GM23338 (cell line): ENCODE data around the gene TENM4. TPM values are rescaled to one million over a fixed set of nuclear protein-coding genes. Genes with fewer than 3 reads are reported as not detected.

Experiments
- ATAC-seq: fragments of 200-7000 bp; cut with Tn5 transposase; 3 replicates; pipeline ENCODE4 v1.9.1; 2020
- DNase-seq: peaks from one replicate; pipeline ENCODE4 v3.0.0-alpha.2; 2015; ENCODE audit warnings: low spot score
- H2AFZ ChIP-seq: fragments of 200-600 bp; sonication (generic); 2 replicates; pipeline ENCODE4 v1.8.0; 2016; ENCODE audit warnings: antibody characterized with exemption, mild to moderate bottlenecking, moderate library complexity
- H3F3A ChIP-seq: fragments of 200-600 bp; sonication (generic); replicated peaks from 2 replicates; pipeline ENCODE4 v1.8.0; 2017; ENCODE audit warnings: antibody characterized with exemption, mixed run types, low read depth
- H3K27ac ChIP-seq: fragments of 200-600 bp; sonication (generic); 2 replicates; pipeline ENCODE4 v1.6.1; 2016; ENCODE audit warnings: low read depth
- H3K27me3 ChIP-seq: fragments of 200-600 bp; sonication (generic); 2 replicates; pipeline ENCODE4 v1.8.0; 2016; ENCODE audit warnings: mild to moderate bottlenecking, mixed run types, moderate library complexity; ENCODE audit not compliant: insufficient read depth
- H3K36me3 ChIP-seq: fragments of 200-600 bp; sonication (generic); 2 replicates; pipeline ENCODE4 v1.8.0; 2016; ENCODE audit warnings: mild to moderate bottlenecking; ENCODE audit not compliant: insufficient read depth
- H3K4me1 ChIP-seq: fragments of 200-600 bp; sonication (generic); 2 replicates; pipeline ENCODE4 v1.8.0; 2016; ENCODE audit warnings: mild to moderate bottlenecking, moderate library complexity; ENCODE audit not compliant: insufficient read depth
- H3K4me2 ChIP-seq: fragments of 200-600 bp; sonication (generic); 2 replicates; pipeline ENCODE4 v1.7.1; 2017; ENCODE audit warnings: mixed run types
- H3K4me3 ChIP-seq: fragments of 200-600 bp; sonication (generic); 2 replicates; pipeline ENCODE4 v1.6.1; 2016; ENCODE audit warnings: mixed run types
- H3K79me2 ChIP-seq: fragments of 200-600 bp; sonication (generic); replicated peaks from 2 replicates; pipeline ENCODE4 v1.8.0; 2017; ENCODE audit warnings: mild to moderate bottlenecking; ENCODE audit not compliant: insufficient read depth
- H3K9me2 ChIP-seq: fragments of 200-600 bp; sonication (generic); 2 replicates; pipeline ENCODE4 v1.8.0; 2017; ENCODE audit not compliant: insufficient read depth
- H4K20me1 ChIP-seq: fragments of 200-600 bp; sonication (generic); replicated peaks from 2 replicates; pipeline ENCODE4 v1.8.0; 2017; ENCODE audit warnings: mild to moderate bottlenecking; ENCODE audit not compliant: insufficient read depth
- H3K27ac Mint-ChIP-seq: 2 replicates; pipeline ENCODE4 v1.8.0; 2020; ENCODE audit warnings: inconsistent platforms, mild to moderate bottlenecking, moderate library complexity, mixed read lengths
- H3K27me3 Mint-ChIP-seq: 3 replicates; pipeline ENCODE4 v1.8.0; 2022; ENCODE audit warnings: low read depth, mild to moderate bottlenecking, moderate library complexity, mixed read lengths, inconsistent platforms; ENCODE audit not compliant: insufficient read depth, poor library complexity
- H3K36me3 Mint-ChIP-seq: 3 replicates; pipeline ENCODE4 v1.8.0; 2021; ENCODE audit warnings: low read depth, mild to moderate bottlenecking, inconsistent platforms, moderate library complexity, mixed read lengths
- H3K4me1 Mint-ChIP-seq: 3 replicates; pipeline ENCODE4 v1.8.0; 2020; ENCODE audit warnings: mild to moderate bottlenecking, inconsistent platforms, mixed read lengths
- H3K4me3 Mint-ChIP-seq: 3 replicates; pipeline ENCODE4 v1.8.0; 2021; ENCODE audit warnings: moderate library complexity, mild to moderate bottlenecking, inconsistent platforms, mixed read lengths
- H3K9me3 Mint-ChIP-seq: 3 replicates; pipeline ENCODE4 v1.8.0; 2020; ENCODE audit warnings: moderate library complexity, mild to moderate bottlenecking, inconsistent platforms, mixed read lengths
- CREB1 ChIP-seq: fragments of 250-450 bp; sonication (Bioruptor Pico); IDR thresholded peaks from 2 replicates; pipeline ENCODE4 v1.5.0; 2020; ENCODE audit warnings: low read depth, mild to moderate bottlenecking, moderate library complexity
- CTCF ChIP-seq, 2 experiments: fragments of 200-600 bp in 1 of 2; sonication (generic) in 1 of 2; conservative IDR thresholded peaks; 2 replicates each; pipeline versions ENCODE4 v1.5.1 to v1.6.1; 2016 to 2017; ENCODE audit warnings: antibody characterized with exemption in 2 of 2, low read depth in 2 of 2, mild to moderate bottlenecking in 2 of 2, moderate library complexity in 1 of 2
- ETS1 ChIP-seq: IDR thresholded peaks from 2 replicates; pipeline ENCODE4 v1.6.1; 2016; ENCODE audit warnings: antibody characterized with exemption
- EZH2 ChIP-seq: fragments of 200-600 bp; sonication (generic); IDR thresholded peaks from one replicate; pipeline ENCODE4 v1.8.0; 2017; ENCODE audit warnings: antibody characterized with exemption, mild to moderate bottlenecking, low read depth; ENCODE audit not compliant: unreplicated experiment
- EZH2phosphoT487 ChIP-seq: fragments of 200-600 bp; sonication (generic); IDR thresholded peaks from one replicate; pipeline ENCODE4 v1.8.1; 2018; ENCODE audit warnings: antibody characterized with exemption; ENCODE audit not compliant: unreplicated experiment
- JUNB ChIP-seq: IDR thresholded peaks from one replicate; pipeline ENCODE4 v1.6.1; 2016; ENCODE audit warnings: antibody characterized with exemption; ENCODE audit not compliant: unreplicated experiment
- NANOG ChIP-seq: IDR thresholded peaks from 2 replicates; pipeline ENCODE4 v1.6.1; 2016; ENCODE audit warnings: antibody characterized with exemption, borderline replicate concordance
- POLR2AphosphoS5 ChIP-seq: IDR thresholded peaks from 2 replicates; pipeline ENCODE4 v1.6.1; 2016; ENCODE audit warnings: antibody characterized with exemption, low read depth
- STAT1 ChIP-seq: IDR thresholded peaks from one replicate; pipeline ENCODE4 v1.6.1; 2016; ENCODE audit warnings: antibody characterized with exemption; ENCODE audit not compliant: unreplicated experiment
- ZNF114 ChIP-seq: fragments of 250-450 bp; sonication (Bioruptor Pico); IDR thresholded peaks from 2 replicates; pipeline ENCODE4 v1.5.0; 2020; ENCODE audit warnings: mild to moderate bottlenecking, moderate library complexity
- ZNF331 ChIP-seq: fragments of 250-450 bp; sonication (Bioruptor Pico); IDR thresholded peaks from 2 replicates; pipeline ENCODE4 v1.5.0; 2020; ENCODE audit warnings: low read depth, mild to moderate bottlenecking, moderate library complexity
- polyA plus RNA-seq: library from polyadenylated mRNA; unstranded; fragments of >200 nt; fragmentation: Nextera tagmentation; extraction: Ambion mirVana; gene quantifications from 2 replicates; pipeline ENCODE4 v1.2.1, GENCODE V29; 2016
- total RNA-seq: library from RNA; depleted of rRNA; stranded (reverse); fragments of >200 nt; shearing (Covaris generic); gene quantifications from 2 replicates; pipeline ENCODE4 v1.2.3, GENCODE V29; 2014
- TF ChIP-seq, protein P1 (sequence below): fragments of 250-450 bp; sonication (Bioruptor Pico); IDR thresholded peaks from 2 replicates; pipeline ENCODE4 v1.5.0; 2020; ENCODE audit warnings: mild to moderate bottlenecking, moderate library complexity
- TF ChIP-seq, protein P2 (sequence below): IDR thresholded peaks from one replicate; pipeline ENCODE4 v1.6.1; 2018; ENCODE audit warnings: antibody characterized with exemption; ENCODE audit not compliant: unreplicated experiment

TENM4 gene
- total and polyA plus RNA-seq, 2 experiments from 2014 or later = 7.3 TPM

DNA sequence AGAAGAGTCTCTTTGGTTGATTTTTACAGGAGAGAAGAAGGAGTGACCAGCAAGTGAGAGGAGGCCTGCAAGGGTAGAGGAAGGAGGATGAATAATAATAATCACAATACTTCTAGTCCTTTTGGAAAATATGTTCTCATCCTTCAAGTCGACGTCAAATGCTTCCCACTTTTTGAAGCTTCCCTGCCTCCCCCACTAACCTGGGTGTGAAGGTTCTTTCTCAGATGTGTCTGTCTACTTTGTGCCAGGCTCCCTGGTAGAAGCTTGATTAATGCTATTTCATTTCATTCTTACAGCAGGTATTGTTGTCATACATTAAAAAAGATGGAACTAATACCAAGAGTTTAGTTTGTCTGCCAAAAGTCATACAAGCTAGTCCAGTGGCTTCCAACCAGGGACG lies 17.1 kb downstream of the TENM4 start:
- H3K27me3 Mint-ChIP-seq = peaks cover 6% of the 10 kb centered on the region
- no peaks in the 10 kb centered on the region for H3K79me2 ChIP-seq

More for the DNA sequence above, 17.1 kb downstream of the TENM4 start:
- TF ChIP-seq CREB1 (CRISPR knock-in tag) (no peak), CTCF (conservative IDR thresholded peaks at IDR 0.05; ENCODE audit: low read depth in 2 of 2) (no peak), POLR2AphosphoS5 (no peak), ETS1 (no peak), NANOG (no peak), ZNF114 (CRISPR knock-in tag) (no peak), ZNF331 (CRISPR knock-in tag) (no peak), EZH2 (no peak), JUNB (no peak), EZH2phosphoT487 (no peak), STAT1 (no peak)
- TF ChIP-seq, protein P1, sequence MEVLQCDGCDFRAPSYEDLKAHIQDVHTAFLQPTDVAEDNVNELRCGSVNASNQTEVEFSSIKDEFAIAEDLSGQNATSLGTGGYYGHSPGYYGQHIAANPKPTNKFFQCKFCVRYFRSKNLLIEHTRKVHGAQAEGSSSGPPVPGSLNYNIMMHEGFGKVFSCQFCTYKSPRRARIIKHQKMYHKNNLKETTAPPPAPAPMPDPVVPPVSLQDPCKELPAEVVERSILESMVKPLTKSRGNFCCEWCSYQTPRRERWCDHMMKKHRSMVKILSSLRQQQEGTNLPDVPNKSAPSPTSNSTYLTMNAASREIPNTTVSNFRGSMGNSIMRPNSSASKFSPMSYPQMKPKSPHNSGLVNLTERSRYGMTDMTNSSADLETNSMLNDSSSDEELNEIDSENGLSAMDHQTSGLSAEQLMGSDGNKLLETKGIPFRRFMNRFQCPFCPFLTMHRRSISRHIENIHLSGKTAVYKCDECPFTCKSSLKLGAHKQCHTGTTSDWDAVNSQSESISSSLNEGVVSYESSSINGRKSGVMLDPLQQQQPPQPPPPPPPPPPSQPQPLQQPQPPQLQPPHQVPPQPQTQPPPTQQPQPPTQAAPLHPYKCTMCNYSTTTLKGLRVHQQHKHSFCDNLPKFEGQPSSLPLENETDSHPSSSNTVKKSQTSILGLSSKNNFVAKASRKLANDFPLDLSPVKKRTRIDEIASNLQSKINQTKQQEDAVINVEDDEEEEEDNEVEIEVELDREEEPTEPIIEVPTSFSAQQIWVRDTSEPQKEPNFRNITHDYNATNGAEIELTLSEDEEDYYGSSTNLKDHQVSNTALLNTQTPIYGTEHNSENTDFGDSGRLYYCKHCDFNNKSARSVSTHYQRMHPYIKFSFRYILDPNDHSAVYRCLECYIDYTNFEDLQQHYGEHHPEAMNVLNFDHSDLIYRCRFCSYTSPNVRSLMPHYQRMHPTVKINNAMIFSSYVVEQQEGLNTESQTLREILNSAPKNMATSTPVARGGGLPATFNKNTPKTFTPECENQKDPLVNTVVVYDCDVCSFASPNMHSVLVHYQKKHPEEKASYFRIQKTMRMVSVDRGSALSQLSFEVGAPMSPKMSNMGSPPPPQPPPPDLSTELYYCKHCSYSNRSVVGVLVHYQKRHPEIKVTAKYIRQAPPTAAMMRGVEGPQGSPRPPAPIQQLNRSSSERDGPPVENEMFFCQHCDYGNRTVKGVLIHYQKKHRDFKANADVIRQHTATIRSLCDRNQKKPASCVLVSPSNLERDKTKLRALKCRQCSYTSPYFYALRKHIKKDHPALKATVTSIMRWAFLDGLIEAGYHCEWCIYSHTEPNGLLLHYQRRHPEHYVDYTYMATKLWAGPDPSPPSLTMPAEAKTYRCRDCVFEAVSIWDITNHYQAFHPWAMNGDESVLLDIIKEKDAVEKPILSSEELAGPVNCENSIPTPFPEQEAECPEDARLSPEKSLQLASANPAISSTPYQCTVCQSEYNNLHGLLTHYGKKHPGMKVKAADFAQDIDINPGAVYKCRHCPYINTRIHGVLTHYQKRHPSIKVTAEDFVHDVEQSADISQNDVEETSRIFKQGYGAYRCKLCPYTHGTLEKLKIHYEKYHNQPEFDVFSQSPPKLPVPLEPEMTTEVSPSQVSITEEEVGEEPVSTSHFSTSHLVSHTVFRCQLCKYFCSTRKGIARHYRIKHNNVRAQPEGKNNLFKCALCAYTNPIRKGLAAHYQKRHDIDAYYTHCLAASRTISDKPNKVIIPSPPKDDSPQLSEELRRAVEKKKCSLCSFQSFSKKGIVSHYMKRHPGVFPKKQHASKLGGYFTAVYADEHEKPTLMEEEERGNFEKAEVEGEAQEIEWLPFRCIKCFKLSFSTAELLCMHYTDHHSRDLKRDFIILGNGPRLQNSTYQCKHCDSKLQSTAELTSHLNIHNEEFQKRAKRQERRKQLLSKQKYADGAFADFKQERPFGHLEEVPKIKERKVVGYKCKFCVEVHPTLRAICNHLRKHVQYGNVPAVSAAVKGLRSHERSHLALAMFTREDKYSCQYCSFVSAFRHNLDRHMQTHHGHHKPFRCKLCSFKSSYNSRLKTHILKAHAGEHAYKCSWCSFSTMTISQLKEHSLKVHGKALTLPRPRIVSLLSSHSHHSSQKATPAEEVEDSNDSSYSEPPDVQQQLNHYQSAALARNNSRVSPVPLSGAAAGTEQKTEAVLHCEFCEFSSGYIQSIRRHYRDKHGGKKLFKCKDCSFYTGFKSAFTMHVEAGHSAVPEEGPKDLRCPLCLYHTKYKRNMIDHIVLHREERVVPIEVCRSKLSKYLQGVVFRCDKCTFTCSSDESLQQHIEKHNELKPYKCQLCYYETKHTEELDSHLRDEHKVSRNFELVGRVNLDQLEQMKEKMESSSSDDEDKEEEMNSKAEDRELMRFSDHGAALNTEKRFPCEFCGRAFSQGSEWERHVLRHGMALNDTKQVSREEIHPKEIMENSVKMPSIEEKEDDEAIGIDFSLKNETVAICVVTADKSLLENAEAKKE (CRISPR knock-in tag) = no peak
- TF ChIP-seq, protein P2, sequence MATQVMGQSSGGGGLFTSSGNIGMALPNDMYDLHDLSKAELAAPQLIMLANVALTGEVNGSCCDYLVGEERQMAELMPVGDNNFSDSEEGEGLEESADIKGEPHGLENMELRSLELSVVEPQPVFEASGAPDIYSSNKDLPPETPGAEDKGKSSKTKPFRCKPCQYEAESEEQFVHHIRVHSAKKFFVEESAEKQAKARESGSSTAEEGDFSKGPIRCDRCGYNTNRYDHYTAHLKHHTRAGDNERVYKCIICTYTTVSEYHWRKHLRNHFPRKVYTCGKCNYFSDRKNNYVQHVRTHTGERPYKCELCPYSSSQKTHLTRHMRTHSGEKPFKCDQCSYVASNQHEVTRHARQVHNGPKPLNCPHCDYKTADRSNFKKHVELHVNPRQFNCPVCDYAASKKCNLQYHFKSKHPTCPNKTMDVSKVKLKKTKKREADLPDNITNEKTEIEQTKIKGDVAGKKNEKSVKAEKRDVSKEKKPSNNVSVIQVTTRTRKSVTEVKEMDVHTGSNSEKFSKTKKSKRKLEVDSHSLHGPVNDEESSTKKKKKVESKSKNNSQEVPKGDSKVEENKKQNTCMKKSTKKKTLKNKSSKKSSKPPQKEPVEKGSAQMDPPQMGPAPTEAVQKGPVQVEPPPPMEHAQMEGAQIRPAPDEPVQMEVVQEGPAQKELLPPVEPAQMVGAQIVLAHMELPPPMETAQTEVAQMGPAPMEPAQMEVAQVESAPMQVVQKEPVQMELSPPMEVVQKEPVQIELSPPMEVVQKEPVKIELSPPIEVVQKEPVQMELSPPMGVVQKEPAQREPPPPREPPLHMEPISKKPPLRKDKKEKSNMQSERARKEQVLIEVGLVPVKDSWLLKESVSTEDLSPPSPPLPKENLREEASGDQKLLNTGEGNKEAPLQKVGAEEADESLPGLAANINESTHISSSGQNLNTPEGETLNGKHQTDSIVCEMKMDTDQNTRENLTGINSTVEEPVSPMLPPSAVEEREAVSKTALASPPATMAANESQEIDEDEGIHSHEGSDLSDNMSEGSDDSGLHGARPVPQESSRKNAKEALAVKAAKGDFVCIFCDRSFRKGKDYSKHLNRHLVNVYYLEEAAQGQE = no peak
- Histone ChIP-seq H3K36me3 (no peaks in the 10 kb centered on the region), H3F3A (no peaks in the 10 kb centered on the region), H3K27ac (no peak overlapping the region), H4K20me1 (no peaks in the 10 kb centered on the region), H3K27me3 (no peaks in the 10 kb centered on the region), H3K4me1 (no peaks in the 10 kb centered on the region), H3K4me2 (no peak overlapping the region), H3K4me3 (no peak overlapping the region), H3K9me2 (no peaks in the 10 kb centered on the region), H2AFZ (no peak overlapping the region)
- H3K9me3 Mint-ChIP-seq = no peaks in the 10 kb centered on the region
- no peak for ATAC-seq
- H3K4me1 Mint-ChIP-seq = peaks cover 36% of the 10 kb centered on the region
- H3K27ac Mint-ChIP-seq = no peak overlapping the region
- no peak overlapping the region for H3K4me3 Mint-ChIP-seq
- no peak for DNase-seq
- H3K36me3 Mint-ChIP-seq = no peaks in the 10 kb centered on the region
